HUES64 (cell line): ENCODE data around the gene CFAP20DC.

Source experiments
- H3K27ac ChIP-seq: 2 replicates; pipeline ENCODE4 v1.7.0; 2013; ENCODE audit warnings: low read depth, low read length, inconsistent platforms
- H3K27me3 ChIP-seq: 2 replicates; pipeline ENCODE4 v1.6.1; 2013; ENCODE audit warnings: mild to moderate bottlenecking, low read length; ENCODE audit not compliant: insufficient read depth
- H3K36me3 ChIP-seq: 2 replicates; pipeline ENCODE4 v1.6.1; 2013; ENCODE audit warnings: mild to moderate bottlenecking, low read length; ENCODE audit not compliant: insufficient read depth
- H3K4me1 ChIP-seq: 2 replicates; pipeline ENCODE4 v1.6.1; 2013; ENCODE audit warnings: mild to moderate bottlenecking, low read length, moderate library complexity; ENCODE audit not compliant: insufficient read depth
- H3K4me3 ChIP-seq: 2 replicates; pipeline ENCODE4 v1.5.1; 2013; ENCODE audit warnings: mild to moderate bottlenecking, low read length, moderate library complexity
- H3K9ac ChIP-seq: 2 replicates; pipeline ENCODE4 v1.6.1; 2013; ENCODE audit warnings: mild to moderate bottlenecking, low read depth, low read length
- H3K9me3 ChIP-seq: 2 replicates; pipeline ENCODE4 v1.6.1; 2013; ENCODE audit warnings: low read depth, low read length; ENCODE audit not compliant: insufficient read depth
- WGBS: fragments of 150-250, 120-280 bp; methylation state at CpG from one replicate; pipeline ENCODE4 v1.1.7; 2013; ENCODE audit warnings: missing lambda C conversion rate; 5-methylcytosine and 5-hydroxymethylcytosine counted together

CFAP20DC gene

DNA sequence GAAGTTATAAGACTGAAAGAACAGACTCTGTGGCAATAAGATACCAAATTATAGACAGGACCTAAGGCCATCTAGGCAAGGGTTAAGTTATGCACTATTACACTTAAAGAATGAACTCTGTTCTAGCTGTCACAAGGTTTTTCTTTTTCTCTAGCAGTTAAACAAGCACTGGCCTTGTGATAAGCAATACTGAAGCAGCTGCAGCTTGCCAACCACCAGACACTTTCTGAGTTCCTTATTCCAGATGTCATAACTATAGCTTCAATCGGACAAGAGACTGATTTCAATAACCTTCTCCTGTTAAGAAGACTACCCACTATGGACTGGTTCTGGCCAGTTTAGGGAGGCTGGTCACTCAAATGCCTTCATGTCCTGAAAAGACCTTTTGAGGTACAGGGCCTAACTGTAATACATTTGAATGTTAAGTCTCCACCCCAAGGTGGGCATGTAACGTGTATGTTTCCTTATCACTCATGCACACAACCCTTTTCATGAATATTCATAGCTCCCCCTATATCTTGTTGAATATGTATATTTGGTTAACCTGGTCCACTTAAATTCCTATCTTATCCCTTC is 85.8 kb downstream of the CFAP20DC start:
- no peaks in the 10 kb centered on the region for H3K36me3 ChIP-seq
- WGBS = 83% methylated on average over 2 of the region's 2 CpGs
- H3K4me3 ChIP-seq = no peak overlapping the region
- H3K9ac ChIP-seq = no peak overlapping the region
- no peaks in the 10 kb centered on the region for H3K27me3 ChIP-seq
- no peak overlapping the region for H3K27ac ChIP-seq
- H3K9me3 ChIP-seq = no peaks in the 10 kb centered on the region
- 0 out of 2 replicates have a peak, but pooled peaks cover 3% of the 10 kb centered on the region for H3K4me1 ChIP-seq

DNA sequence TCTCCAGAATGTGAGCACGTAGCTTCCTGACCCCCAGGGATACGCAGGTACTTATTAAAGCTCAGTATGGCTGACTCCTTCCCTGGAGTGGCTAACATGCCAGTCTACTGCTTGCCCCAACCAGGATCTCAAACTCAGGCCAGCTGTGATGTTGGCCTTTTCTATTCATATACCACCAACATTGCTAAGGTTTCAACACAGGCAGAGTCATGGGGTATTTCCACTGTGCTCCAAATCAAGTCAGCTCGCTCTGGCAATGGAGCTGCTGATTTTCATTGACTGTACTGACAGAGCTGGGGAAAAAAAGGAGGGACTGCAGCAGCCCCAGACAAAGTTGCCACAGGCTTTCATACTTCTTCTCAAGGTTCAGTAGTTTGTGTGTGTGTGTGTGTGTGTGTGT is 87.0 kb downstream of the CFAP20DC start:
- H3K4me1 ChIP-seq = 0 out of 2 replicates have a peak, but pooled peaks cover 3% of the 10 kb centered on the region
- WGBS = 94% methylated on average over 3 of the region's 3 CpGs
- H3K27me3 ChIP-seq = no peaks in the 10 kb centered on the region
- no peak overlapping the region for H3K27ac ChIP-seq
- H3K4me3 ChIP-seq = no peak overlapping the region
- H3K36me3 ChIP-seq = no peaks in the 10 kb centered on the region
- no peak overlapping the region for H3K9ac ChIP-seq
- no peaks in the 10 kb centered on the region for H3K9me3 ChIP-seq

DNA sequence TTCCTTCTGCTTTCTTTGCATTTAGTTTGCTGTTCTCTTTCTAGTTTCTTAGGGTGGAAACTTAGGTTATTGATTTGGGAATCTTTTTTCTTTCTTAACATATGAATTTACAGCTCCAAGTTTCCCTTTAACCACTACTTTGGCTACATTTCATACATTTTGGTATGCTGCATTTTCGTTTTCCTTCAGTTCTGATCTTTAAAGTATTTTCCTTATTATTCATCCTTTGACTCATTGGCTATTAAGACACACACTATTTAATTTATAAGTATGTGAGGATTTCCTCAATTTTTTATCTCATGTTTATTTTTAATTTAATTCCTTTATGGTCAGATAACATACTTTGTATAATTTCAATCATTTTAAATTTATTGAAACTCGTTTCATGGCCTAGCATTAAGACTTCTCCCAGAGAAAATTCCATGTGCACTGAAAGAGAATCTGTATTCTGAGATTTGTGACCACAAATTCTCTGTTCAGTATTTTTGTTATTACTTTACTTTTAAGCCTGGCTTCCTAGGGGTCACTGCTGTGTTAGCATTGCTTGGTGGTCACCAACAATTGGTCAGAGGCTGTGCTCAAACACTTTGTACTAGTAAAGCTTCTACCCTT is 87.7 kb downstream of the CFAP20DC start:
- H3K4me3 ChIP-seq = no peak overlapping the region
- H3K9ac ChIP-seq = no peak overlapping the region
- no peak overlapping the region for H3K27ac ChIP-seq
- no peaks in the 10 kb centered on the region for H3K9me3 ChIP-seq
- 88% methylated on average over 1 of the region's 2 CpGs for WGBS
- H3K36me3 ChIP-seq = no peaks in the 10 kb centered on the region
- H3K4me1 ChIP-seq = 0 out of 2 replicates have a peak, but pooled peaks cover 3% of the 10 kb centered on the region
- H3K27me3 ChIP-seq = no peaks in the 10 kb centered on the region

DNA sequence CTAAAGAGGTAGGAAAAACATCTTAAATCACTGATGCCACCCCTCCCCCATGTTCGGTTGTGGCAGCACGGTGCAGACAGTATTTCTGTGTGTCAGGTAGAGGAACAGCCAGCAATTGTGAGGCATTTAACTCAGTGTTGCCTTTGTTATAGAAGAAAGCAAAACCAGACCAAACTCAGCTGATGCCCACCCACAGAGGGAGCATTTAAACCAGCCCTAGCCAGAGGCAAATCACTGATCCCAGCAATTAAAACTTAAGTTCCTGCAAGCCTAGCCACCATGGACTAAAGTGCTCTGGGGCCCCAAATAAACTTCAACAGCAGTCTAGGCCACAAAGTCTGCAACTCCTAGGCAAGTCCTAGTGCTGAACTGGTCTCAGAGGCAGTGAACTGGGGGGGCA is 94.5 kb downstream of the CFAP20DC start:
- Histone ChIP-seq H3K27me3 (no peaks in the 10 kb centered on the region), H3K4me3 (no peak overlapping the region; the same call in 1 of the 2 replicates), H3K9me3 (no peaks in the 10 kb centered on the region), H3K4me1 (peaks cover 14% of the 10 kb centered on the region), H3K36me3 (no peaks in the 10 kb centered on the region), H3K27ac (no peak overlapping the region; the same call in 1 of the 2 replicates), H3K9ac (no peak overlapping the region; the same call in 1 of the 2 replicates)
- 72% methylated on average over 2 of the region's 2 CpGs for WGBS

DNA sequence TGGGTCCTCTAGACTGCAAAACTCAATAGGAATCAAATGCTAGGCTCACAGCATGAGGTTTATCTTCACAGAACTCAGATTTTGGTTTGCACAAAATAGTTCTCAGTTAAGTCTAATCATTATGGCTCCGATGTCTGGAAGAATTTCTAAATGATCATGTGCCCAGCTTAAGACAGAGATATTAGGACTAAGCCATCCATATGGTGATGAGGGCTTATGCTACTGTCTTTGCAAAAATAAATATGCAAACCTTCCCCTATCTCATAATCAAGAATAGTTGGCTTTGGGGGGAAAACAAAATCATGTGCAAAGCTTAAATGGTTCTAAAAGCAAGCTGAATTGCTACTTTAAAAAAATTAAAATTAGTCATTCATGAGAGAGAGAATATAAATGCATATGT is 96.5 kb downstream of the CFAP20DC start:
- Histone ChIP-seq H3K4me1 (peaks cover 14% of the 10 kb centered on the region), H3K9ac (no peak overlapping the region), H3K36me3 (no peaks in the 10 kb centered on the region), H3K27ac (no peak overlapping the region), H3K27me3 (no peaks in the 10 kb centered on the region), H3K9me3 (no peaks in the 10 kb centered on the region), H3K4me3 (no peak overlapping the region)
- 95% methylated on average over 1 of the region's 1 CpG for WGBS

DNA sequence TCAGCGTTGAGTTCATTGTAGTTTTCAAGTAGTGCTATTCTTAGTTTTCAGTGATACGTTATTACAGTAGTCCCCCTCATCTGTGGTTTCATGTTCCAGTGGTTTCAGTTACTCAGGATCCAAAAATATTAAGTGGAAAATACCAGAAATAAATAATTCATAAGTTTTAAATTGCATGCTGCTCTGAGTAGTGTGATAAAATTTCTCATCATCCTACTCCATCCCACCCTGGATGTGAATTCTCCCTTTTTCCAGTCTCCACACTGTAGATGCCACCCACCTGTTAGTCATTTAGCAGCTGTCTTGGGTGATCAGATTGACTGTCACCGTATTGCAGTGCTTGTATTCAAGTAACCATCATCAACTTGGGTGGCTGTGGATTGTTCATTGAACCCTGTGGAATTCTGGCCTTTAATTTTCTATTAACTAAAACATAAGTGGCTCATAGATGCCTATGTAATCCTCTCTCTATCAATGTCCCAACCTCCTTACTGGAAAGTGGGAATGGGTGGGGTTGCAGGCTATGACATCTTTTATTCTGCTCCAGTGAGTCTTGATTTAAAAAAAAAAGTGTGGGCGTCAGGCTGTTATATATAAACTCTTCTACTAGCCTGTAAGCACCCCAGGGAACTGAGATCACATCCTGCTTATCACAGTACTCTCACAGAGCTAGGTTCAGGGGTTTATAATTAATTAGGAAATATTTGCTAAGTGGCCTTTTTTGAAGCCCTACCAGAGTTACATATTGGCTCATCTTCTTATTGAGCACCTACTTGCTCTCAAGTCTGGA is 97.5 kb downstream of the CFAP20DC start:
- 94% methylated on average over 2 of the region's 4 CpGs for WGBS
- H3K4me1 ChIP-seq = peaks cover 14% of the 10 kb centered on the region
- H3K9me3 ChIP-seq = no peaks in the 10 kb centered on the region
- no peaks in the 10 kb centered on the region for H3K36me3 ChIP-seq
- H3K27ac ChIP-seq = no peak overlapping the region
- H3K27me3 ChIP-seq = no peaks in the 10 kb centered on the region
- no peak overlapping the region for H3K9ac ChIP-seq
- H3K4me3 ChIP-seq = no peak overlapping the region

DNA sequence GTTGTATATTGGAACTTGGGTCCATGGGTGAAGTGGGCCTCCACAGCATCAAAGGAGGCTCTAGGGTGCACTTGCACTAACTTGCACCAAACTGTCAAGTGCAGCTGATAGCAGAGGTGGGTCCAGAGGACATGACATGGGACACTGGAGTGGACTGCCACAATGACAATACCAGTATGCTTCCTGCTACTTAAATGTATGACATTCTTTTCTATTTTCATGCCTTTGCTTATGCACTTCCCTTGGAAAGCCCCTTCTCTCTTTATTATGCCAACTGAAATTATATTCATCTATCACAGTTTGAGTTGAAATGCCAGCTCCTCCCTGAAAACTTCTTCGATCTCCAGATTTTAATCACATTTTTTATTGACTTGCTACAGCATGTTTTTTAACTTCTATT is 101.8 kb downstream of the CFAP20DC start:
- H3K4me3 ChIP-seq = no peak overlapping the region
- 98% methylated on average over 1 of the region's 1 CpG for WGBS

DNA sequence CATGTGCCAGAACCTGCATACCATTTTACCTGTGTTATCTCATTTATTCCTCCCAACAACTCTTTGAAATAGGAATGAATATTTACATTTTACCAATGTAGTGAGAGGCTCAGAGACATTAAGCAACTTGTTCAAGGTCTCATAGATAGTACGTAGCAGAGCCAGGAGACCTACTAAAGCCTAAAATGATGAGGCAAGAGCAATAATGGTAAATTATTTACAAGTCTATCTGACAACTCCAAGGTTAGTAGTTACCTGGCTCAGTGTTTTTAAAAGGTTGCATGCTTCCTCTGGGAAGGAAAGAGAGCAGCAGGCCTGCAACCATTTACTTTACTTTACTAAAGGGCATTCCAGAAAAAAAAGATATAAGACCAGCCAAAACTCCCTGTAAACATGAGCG is 103.0 kb downstream of the CFAP20DC start:
- no peak overlapping the region for H3K4me3 ChIP-seq
- H3K4me1 ChIP-seq = no peaks in the 10 kb centered on the region
- H3K36me3 ChIP-seq = no peaks in the 10 kb centered on the region
- H3K9me3 ChIP-seq = no peaks in the 10 kb centered on the region
- 100% methylated on average over 2 of the region's 2 CpGs for WGBS
- H3K9ac ChIP-seq = no peak overlapping the region
- H3K27ac ChIP-seq = no peak overlapping the region
- no peaks in the 10 kb centered on the region for H3K27me3 ChIP-seq

More for the DNA sequence above, 101.8 kb downstream of the CFAP20DC start:
- Histone ChIP-seq H3K27me3 (no peaks in the 10 kb centered on the region), H3K9ac (no peak overlapping the region), H3K4me1 (no peaks in the 10 kb centered on the region), H3K27ac (no peak overlapping the region), H3K9me3 (no peaks in the 10 kb centered on the region), H3K36me3 (no peaks in the 10 kb centered on the region)

DNA sequence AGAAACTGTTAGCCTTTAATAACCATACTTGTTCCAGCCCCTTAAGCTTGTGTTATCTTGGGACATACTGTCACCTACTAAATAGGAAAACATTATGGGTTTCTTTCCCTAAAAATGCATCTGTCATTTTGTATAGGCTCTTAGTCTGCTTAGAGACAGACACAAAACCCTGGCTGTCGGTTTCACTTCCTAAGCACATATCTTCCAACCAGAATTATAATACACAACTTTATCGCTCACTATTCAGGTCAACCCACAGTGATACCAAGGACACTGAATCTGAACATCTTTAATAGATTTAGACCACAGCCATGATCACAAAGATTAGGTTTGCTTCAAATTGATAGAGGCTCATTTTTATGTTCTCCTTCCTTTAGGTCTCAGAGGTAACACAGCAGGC is 111.8 kb downstream of the CFAP20DC start:
- Histone ChIP-seq H3K4me1 (no peaks in the 10 kb centered on the region), H3K9me3 (no peaks in the 10 kb centered on the region), H3K4me3 (no peak overlapping the region), H3K36me3 (no peaks in the 10 kb centered on the region), H3K27ac (no peak overlapping the region), H3K9ac (no peak overlapping the region), H3K27me3 (no peaks in the 10 kb centered on the region)
- 91% methylated on average over 2 of the region's 2 CpGs for WGBS

DNA sequence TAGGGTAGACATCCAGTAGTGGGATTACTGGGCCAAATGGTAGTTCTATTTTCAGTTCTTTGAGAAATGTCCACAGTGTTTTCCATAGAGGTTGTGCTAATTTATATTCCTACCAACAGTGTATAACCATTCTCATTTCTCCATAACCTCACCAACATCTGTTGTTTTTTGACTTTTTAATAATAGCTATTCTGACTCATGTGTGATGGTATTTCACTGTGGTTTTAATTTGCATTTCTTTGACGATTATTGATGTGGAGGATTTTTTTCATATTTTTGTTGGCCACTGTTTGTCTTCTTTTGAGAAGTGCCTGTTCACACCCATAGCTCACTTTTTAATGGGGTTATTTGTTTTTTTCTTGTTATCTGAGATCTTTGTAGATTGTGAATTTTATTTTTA is 125.2 kb downstream of the CFAP20DC start:
- no peak overlapping the region for H3K27ac ChIP-seq
- no peaks in the 10 kb centered on the region for H3K36me3 ChIP-seq
- no peaks in the 10 kb centered on the region for H3K4me1 ChIP-seq
- H3K27me3 ChIP-seq = no peaks in the 10 kb centered on the region
- H3K9ac ChIP-seq = no peak overlapping the region
- no peak overlapping the region for H3K4me3 ChIP-seq
- no peaks in the 10 kb centered on the region for H3K9me3 ChIP-seq
- WGBS = 96% methylated on average over 1 of the region's 1 CpG

DNA sequence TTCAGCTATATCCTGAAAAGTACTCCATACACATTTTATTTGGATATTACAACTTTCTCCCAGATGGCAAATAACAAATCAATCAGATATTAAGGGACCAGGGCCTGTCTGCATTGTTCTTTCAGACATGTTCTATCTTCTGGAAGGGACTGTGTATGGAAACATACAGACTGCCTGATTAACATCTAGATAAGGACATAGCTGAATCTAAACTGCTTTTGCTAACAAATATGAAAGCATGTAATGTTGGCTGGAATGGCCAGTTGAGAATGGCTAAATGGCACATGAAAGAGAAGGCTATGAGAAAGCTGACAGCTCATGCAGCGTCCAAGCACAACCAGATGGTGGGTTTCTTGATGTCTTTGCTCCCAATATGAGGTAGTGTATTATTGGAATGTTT is 149.4 kb downstream of the CFAP20DC start:
- Histone ChIP-seq H3K36me3 (no peaks in the 10 kb centered on the region), H3K27ac (no peak overlapping the region), H3K9me3 (peaks cover 5% of the 10 kb centered on the region; the same call in 1 of the 2 replicates), H3K4me1 (no peaks in the 10 kb centered on the region), H3K27me3 (no peaks in the 10 kb centered on the region), H3K9ac (no peak overlapping the region), H3K4me3 (no peak overlapping the region)
- WGBS = 95% methylated on average over 1 of the region's 1 CpG
